ENCODE results near the gene TRAPPC6A. TPM values are rescaled to one million over a fixed set of nuclear protein-coding genes. Genes with fewer than 3 reads are reported as not detected.

The TRAPPC6A gene
- total RNA-seq, 1 donor from 2014 or later, result 14.2 TPM

DNA sequence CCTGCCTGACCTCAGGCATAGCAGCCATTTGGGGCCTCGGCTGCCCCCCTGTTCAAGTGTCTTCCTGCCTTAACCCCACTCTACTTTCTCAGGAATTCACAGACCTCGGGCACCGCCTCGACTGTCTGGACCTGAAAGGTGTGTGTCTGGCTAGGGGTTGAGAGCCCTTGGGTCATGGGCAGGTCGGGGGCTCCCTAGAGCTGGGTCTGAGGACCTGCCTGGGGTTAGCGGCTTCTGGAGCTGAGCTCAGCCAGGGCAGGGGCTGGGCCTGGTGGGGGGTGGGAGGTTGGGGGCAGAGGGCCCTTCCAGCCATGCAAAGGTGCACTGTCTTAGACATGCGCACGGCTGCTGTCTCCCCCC, 37.9 kb downstream of the TRAPPC6A start:
- ATAC-seq (no peak), DNase-seq (ENCODE audit: missing footprints) (no peak)
- intact Hi-C loops (cut with DNase I), result no loop called here

GRCh38 chr19:45139286-45140143, 38.5 kb downstream of the TRAPPC6A start:
- ATAC-seq, result no peak
- no peak for DNase-seq (ENCODE audit: missing footprints)
- intact Hi-C loops (cut with DNase I), result no loop called here

GRCh38 chr19:45138303-45138751, 39.7 kb downstream of the TRAPPC6A start:
- DNase-seq (ENCODE audit: missing footprints), result no peak
- ATAC-seq, result no peak
- intact Hi-C loops (cut with DNase I), result no loop called here

DNA sequence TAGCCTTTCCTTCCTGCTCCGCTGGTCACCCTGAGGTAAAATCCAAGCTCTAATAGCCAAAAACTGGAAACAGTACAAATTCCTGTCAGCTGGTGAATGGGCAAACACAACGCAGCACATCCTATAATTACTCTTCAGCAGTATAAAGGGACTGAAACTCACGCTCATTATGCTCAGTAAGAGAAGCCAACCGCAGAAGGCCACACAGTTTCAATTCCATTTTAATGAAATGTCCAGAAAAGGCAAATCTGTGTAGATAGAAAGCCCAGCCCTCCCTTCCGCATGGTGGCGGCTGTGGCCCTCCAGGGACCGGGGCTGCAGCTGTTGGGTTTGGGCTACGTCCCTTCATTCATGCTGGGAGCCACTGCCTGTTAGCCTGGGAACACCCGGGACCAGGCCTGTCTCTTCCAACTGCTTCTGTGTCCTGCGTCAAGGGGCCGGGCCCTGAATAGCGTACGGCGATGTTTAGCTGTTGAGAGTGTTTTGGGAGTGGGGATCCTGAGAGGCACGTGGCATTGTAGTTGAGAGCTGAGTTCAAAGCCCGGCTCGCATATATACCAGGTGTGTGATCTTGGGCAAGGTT, 40.8 kb downstream of the TRAPPC6A start:
- intact Hi-C loops (cut with DNase I), result no loop called here
- peak; percentile 82 for DNase-seq (ENCODE audit: missing footprints)
- ATAC-seq, result peak; percentile 88

- DNase-seq (ENCODE audit: missing footprints) (no peak), ATAC-seq (no peak)
- intact Hi-C loops (cut with DNase I), result no loop called here
Observed at GRCh38 chr19:45136507-45137178, 41.4 kb downstream of the TRAPPC6A start.

- ATAC-seq, result no peak
- intact Hi-C loops (cut with DNase I), result no loop called here
- DNase-seq (ENCODE audit: missing footprints), result no peak
Observed at GRCh38 chr19:45135176-45135885, 42.7 kb downstream of the TRAPPC6A start.

DNA sequence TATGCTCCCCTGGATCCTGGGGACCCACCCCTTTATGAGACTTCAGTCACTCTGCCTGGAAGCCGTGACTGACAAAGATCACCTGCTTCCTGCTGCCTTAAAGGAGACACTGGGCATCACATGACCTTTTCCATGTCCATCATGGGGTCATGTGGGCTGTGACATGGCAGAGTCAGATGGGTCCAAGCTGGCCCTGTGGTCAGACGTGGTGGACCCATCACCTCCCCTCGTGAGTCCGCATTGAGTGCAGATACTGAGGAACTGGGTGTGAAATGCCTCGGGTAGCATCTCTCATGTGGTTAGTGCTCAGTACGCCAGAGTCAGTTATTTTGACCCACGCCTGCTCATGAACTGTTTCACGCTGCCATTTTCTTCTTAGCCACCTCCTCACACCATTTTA, 44.4 kb downstream of the TRAPPC6A start:
- ATAC-seq, result no peak
- intact Hi-C loops (cut with DNase I), result no loop called here
- DNase-seq (ENCODE audit: missing footprints), result no peak

GRCh38 chr19:45130888-45131615, 47.0 kb downstream of the TRAPPC6A start:
- peak; percentile 64 for DNase-seq (ENCODE audit: missing footprints)
- ATAC-seq, result no peak

GRCh38 chr19:45130236-45130635, 47.8 kb downstream of the TRAPPC6A start:
- intact Hi-C loops (cut with DNase I), result no loop called here
- DNase-seq (ENCODE audit: missing footprints) (peak; percentile 39), ATAC-seq (no peak)

More at GRCh38 chr19:45130888-45131615, 47.0 kb downstream of the TRAPPC6A start:
- intact Hi-C loops (cut with DNase I), result no loop called here

DNA sequence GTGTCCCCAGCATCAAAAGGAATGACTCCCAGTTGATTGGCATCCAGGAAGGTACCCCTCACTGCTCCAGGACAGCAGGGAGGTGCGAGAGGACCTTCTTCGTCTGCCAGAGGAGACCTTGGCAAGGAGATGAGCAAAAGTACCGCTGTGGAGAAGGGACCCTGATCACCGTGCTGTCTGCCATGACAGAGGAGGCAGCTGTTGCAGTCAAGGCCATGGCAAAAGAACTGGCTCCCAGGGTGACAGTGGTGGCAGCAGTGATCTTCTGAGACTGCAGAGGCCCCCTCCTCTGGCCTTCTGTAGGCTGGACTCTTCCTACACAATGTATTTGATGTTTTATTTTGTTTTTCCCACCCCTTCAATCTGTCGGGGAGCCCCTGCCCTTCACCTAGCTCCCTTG, 49.2 kb downstream of the TRAPPC6A start:
- intact Hi-C loops (cut with DNase I), result no loop called here
- ATAC-seq, result no peak
- DNase-seq (ENCODE audit: missing footprints), result no peak

DNA sequence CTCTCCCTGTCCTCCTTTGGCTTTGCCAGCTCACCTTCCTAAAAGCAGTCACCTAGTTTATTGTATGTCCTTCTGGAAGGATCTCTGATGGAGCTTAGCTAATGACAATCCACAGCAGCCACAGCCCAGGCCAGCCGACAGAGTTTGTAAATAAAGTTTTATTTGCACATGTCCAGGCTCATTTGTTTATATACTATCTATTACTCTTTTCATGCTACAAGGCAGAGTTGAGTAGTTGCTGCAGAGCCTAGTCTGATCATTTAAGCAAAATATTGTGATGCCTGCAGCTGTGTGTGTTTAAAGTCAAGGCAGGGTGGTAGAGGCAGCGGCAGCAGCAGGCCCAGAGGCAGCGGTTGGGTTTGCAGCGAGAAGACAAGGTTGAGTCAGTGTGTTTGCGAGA, 49.9 kb downstream of the TRAPPC6A start:
- intact Hi-C loops (cut with DNase I), result no loop called here
- ATAC-seq (no peak), DNase-seq (ENCODE audit: missing footprints) (no peak)

DNA sequence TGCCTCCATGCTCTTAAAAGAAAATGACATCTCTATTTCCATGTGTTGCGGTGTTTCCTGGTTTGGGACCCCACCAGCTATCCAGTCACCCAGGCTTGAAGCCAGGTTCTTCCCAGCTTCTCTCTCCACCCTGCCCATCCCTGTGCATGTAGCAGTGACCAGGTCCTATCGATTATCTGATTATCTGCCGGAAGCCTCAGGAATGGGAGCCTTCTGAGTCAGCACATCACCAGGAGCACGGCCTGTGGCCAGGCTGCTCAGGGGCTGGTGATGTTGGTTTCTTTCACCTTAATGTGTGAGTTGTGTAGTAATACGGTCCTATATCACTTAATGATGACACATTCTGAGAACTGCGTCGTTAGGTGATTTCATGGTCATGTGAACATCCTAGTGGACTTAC, 51.4 kb downstream of the TRAPPC6A start:
- ATAC-seq (no peak), DNase-seq (ENCODE audit: missing footprints) (no peak)
- intact Hi-C loops (cut with DNase I), result no loop called here

- peak; percentile 63 for ATAC-seq
- peak; percentile 72 for DNase-seq (ENCODE audit: missing footprints)
- intact Hi-C loops (cut with DNase I), result no loop called here
Observed at GRCh38 chr19:45125975-45126493, 52.0 kb downstream of the TRAPPC6A start.

- ATAC-seq (no peak), DNase-seq (ENCODE audit: missing footprints) (no peak)
- intact Hi-C loops (cut with DNase I), result no loop called here
Observed at GRCh38 chr19:45125360-45125759, 52.7 kb downstream of the TRAPPC6A start.

GRCh38 chr19:45124021-45124420, 54.0 kb downstream of the TRAPPC6A start:
- ATAC-seq (no peak), DNase-seq (ENCODE audit: missing footprints) (no peak)
- intact Hi-C loops (cut with DNase I), result no loop called here

DNA sequence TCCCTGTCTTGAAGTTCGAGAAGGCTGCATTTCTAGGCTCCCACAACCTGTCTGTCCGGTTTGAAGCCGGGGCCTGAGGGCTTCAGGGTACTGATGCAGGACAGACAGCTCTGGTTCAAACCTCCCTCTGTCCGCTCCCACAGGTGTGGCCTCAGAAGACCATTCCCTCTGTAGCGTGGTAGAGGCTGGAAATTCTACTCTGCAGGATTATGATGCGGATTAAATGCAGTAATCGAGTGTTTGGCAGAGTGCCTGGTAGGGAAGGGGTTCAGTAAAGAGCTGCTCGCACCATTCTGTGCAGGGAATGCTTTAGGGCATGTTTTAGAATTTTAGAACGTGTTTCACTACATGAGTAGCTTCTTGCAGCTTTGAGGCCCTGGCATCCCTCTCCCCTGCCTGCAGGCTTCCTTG, 54.6 kb downstream of the TRAPPC6A start:
- no peak for ATAC-seq
- no peak for DNase-seq (ENCODE audit: missing footprints)

GRCh38 chr19:45122832-45123231, 55.2 kb downstream of the TRAPPC6A start:
- ATAC-seq (no peak), DNase-seq (ENCODE audit: missing footprints) (no peak)
- intact Hi-C loops (cut with DNase I), result no loop called here

More for the DNA sequence above, 54.6 kb downstream of the TRAPPC6A start:
- intact Hi-C loops (cut with DNase I), result no loop called here

- ATAC-seq (no peak), DNase-seq (ENCODE audit: missing footprints) (no peak)
- intact Hi-C loops (cut with DNase I), result no loop called here
Observed at GRCh38 chr19:45121827-45122345, 56.2 kb downstream of the TRAPPC6A start.

Measured in Right ventricle myocardium inferior (tissue), 1 donor.